Measurements from ENCODE around the gene EIF3M. TPM values are rescaled to one million over a fixed set of nuclear protein-coding genes. Genes with fewer than 3 reads are reported as not detected.

The EIF3M gene
- polyA plus RNA-seq, 1 of the 3 experiments (the other 2 are of a cell fraction) = 359 TPM

GRCh38 chr11:32613500-32614151 lies 30.0 kb downstream of the EIF3M start:
- no peak for TF ChIP-seq NRF1 (IDR thresholded peaks at IDR 0.05; ENCODE audit: low read depth, low read length)
- no peak for TF ChIP-seq ELF1 (IDR thresholded peaks at IDR 0.05)
- TF ChIP-seq, protein P1, sequence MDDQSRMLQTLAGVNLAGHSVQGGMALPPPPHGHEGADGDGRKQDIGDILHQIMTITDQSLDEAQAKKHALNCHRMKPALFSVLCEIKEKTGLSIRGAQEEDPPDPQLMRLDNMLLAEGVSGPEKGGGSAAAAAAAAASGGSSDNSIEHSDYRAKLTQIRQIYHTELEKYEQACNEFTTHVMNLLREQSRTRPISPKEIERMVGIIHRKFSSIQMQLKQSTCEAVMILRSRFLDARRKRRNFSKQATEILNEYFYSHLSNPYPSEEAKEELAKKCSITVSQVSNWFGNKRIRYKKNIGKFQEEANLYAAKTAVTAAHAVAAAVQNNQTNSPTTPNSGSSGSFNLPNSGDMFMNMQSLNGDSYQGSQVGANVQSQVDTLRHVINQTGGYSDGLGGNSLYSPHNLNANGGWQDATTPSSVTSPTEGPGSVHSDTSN (IDR thresholded peaks at IDR 0.05) = no peak
- TF ChIP-seq, protein P2, sequence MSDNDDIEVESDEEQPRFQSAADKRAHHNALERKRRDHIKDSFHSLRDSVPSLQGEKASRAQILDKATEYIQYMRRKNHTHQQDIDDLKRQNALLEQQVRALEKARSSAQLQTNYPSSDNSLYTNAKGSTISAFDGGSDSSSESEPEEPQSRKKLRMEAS (IDR thresholded peaks at IDR 0.05; ENCODE audit: low read depth) = no peak
- no peak for TF ChIP-seq REST (IDR thresholded peaks at IDR 0.05; ENCODE audit: low read depth, low read length)
- TF ChIP-seq MXI1 (IDR thresholded peaks at IDR 0.05; ENCODE audit: low read depth, low read length) = no peak
- no peak for TF ChIP-seq SIN3A (IDR thresholded peaks at IDR 0.05; ENCODE audit: borderline replicate concordance, low read depth, low read length)
- TF ChIP-seq EP300 (IDR thresholded peaks at IDR 0.05; ENCODE audit: borderline replicate concordance in 1 of 2, low read depth in 1 of 2, low read length in 1 of 2) = no peak
- TF ChIP-seq GABPA (IDR thresholded peaks at IDR 0.05; ENCODE audit: low read depth) = no peak
- TF ChIP-seq FOXM1 (IDR thresholded peaks at IDR 0.05; ENCODE audit: low read depth) = no peak
- no peak for TF ChIP-seq CTCF (IDR thresholded peaks at IDR 0.05)
- TF ChIP-seq RAD21 (IDR thresholded peaks at IDR 0.05; ENCODE audit: low read length) = no peak
- no peak for TF ChIP-seq RXRA (IDR thresholded peaks at IDR 0.05; ENCODE audit: borderline replicate concordance, low read depth)
- TF ChIP-seq FOXJ3 (CRISPR knock-in tag; IDR thresholded peaks at IDR 0.05) = no peak
- no peak for TF ChIP-seq SMC3 (IDR thresholded peaks at IDR 0.05; ENCODE audit: low read depth, low read length)
- no peak for TF ChIP-seq EZH2phosphoT487 (IDR thresholded peaks at IDR 0.05; ENCODE audit: borderline replicate concordance, low read depth)
- no peak for TF ChIP-seq FOSL2 (IDR thresholded peaks at IDR 0.05; ENCODE audit: borderline replicate concordance, low read depth)
- no peak for TF ChIP-seq JUND (IDR thresholded peaks at IDR 0.05)
- TF ChIP-seq TAF1 (IDR thresholded peaks at IDR 0.05; ENCODE audit: borderline replicate concordance, low read depth, low read length) = no peak
- DNase-seq = no peak
- Histone ChIP-seq H3K9me3 (no peaks in the 10 kb centered on the region), H4K20me1 (ENCODE audit: insufficient read depth) (no peaks in the 10 kb centered on the region), H3K27me3 (ENCODE audit: insufficient read depth) (no peaks in the 10 kb centered on the region), H3K4me3 (ENCODE audit: low read depth in 2 of 2, low read length in 1 of 2) (no peak overlapping the region), H3K9me2 (no peaks in the 10 kb centered on the region), H3K9ac (no peak overlapping the region), H3K4me1 (ENCODE audit: control insufficient read depth in 1 of 2, insufficient read depth in 2 of 2, low read depth in 1 of 2, low read length in 1 of 2) (no peaks in the 10 kb centered on the region; a peak in 1 of 4 replicates), H3K36me3 (replicated peaks in 1 of 2; ENCODE audit: control insufficient read depth in 1 of 2, insufficient read depth in 2 of 2, low read length in 1 of 2) (peaks cover 0 to 9% of the 10 kb centered on the region in 2 experiments), H3F3A (replicated peaks; ENCODE audit: insufficient read depth) (peaks cover 7% of the 10 kb centered on the region), H3K4me2 (no peak overlapping the region), H3K27ac (ENCODE audit: low read depth in 2 of 2, low read length in 1 of 2) (no peak overlapping the region), H2AFZ (ENCODE audit: low read depth) (no peak overlapping the region), H3K79me2 (ENCODE audit: insufficient read depth) (no peaks in the 10 kb centered on the region)
- 93% methylated on average over 4 of the region's 4 CpGs for WGBS (ENCODE audit: low lambda C conversion rate)
- CTCF ChIA-PET = no interaction called here
- POLR2A ChIA-PET = no interaction called here

Measured in SK-N-SH (cell line).